AG08395 (cell line): ENCODE results near the gene SLC6A3.
"Not testable (repeated sequence)": the region's sequence is repeated elsewhere in the genome, so short reads cannot be mapped to it uniquely, and the experiment has no call there.

Experiments used
- DNase-seq: peaks from one replicate; pipeline ENCODE4 v3.0.0; 2012; ENCODE audit warnings: mixed read lengths, low spot score

SLC6A3 gene

GRCh38 chr5:1370006-1370405 is 75.2 kb downstream of the SLC6A3 start:
- no peak for DNase-seq

- no peak for DNase-seq
Measured at GRCh38 chr5:1368756-1369155, 76.5 kb downstream of the SLC6A3 start.

- DNase-seq, result no peak
Measured at GRCh38 chr5:1368236-1368635, 77.0 kb downstream of the SLC6A3 start.

- DNase-seq, result no peak
Measured at GRCh38 chr5:1367149-1367548, 78.1 kb downstream of the SLC6A3 start.

GRCh38 chr5:1366514-1366913 is 78.7 kb downstream of the SLC6A3 start:
- no peak for DNase-seq

GRCh38 chr5:1364211-1364610 is 81.0 kb downstream of the SLC6A3 start:
- DNase-seq, result no peak

- DNase-seq, result no peak
Measured at GRCh38 chr5:1363581-1363980, 81.7 kb downstream of the SLC6A3 start.

- no peak for DNase-seq
Measured at GRCh38 chr5:1363160-1363559, 82.1 kb downstream of the SLC6A3 start.

GRCh38 chr5:1362242-1363015 is 82.8 kb downstream of the SLC6A3 start:
- DNase-seq, result no peak

- DNase-seq, result no peak
Measured at GRCh38 chr5:1360861-1361260, 84.4 kb downstream of the SLC6A3 start.

GRCh38 chr5:1360367-1360766 is 84.9 kb downstream of the SLC6A3 start:
- DNase-seq, result not testable (repeated sequence)

GRCh38 chr5:1359713-1360112 is 85.5 kb downstream of the SLC6A3 start:
- no peak for DNase-seq

GRCh38 chr5:1359031-1359645 is 86.1 kb downstream of the SLC6A3 start:
- DNase-seq, result no peak

- no peak for DNase-seq
Measured at GRCh38 chr5:1358726-1359025, 86.6 kb downstream of the SLC6A3 start.

GRCh38 chr5:1357946-1358725 is 87.1 kb downstream of the SLC6A3 start:
- DNase-seq, result no peak

GRCh38 chr5:1356873-1357787 is 88.1 kb downstream of the SLC6A3 start:
- no peak for DNase-seq

- no peak for DNase-seq
Measured at GRCh38 chr5:1354576-1354975, 90.7 kb downstream of the SLC6A3 start.

GRCh38 chr5:1352231-1353219 is 92.7 kb downstream of the SLC6A3 start:
- DNase-seq, result no peak

GRCh38 chr5:1351156-1351555 is 94.1 kb downstream of the SLC6A3 start:
- DNase-seq, result no peak

- no peak for DNase-seq
Measured at GRCh38 chr5:1349246-1349645, 96.0 kb downstream of the SLC6A3 start.

- no peak for DNase-seq
Measured at GRCh38 chr5:1348986-1349245, 96.3 kb downstream of the SLC6A3 start.
